NCI-H345 treated with DMSO at 0.1 percent for 48 hours (cell line): ENCODE results near the gene WRAP53.

Experiments
- DNase-seq: peaks from one replicate; lab custom pipeline; 2025; ENCODE audit not compliant: unreplicated experiment; lab: John Stamatoyannopoulos, UW

The WRAP53 gene

DNA sequence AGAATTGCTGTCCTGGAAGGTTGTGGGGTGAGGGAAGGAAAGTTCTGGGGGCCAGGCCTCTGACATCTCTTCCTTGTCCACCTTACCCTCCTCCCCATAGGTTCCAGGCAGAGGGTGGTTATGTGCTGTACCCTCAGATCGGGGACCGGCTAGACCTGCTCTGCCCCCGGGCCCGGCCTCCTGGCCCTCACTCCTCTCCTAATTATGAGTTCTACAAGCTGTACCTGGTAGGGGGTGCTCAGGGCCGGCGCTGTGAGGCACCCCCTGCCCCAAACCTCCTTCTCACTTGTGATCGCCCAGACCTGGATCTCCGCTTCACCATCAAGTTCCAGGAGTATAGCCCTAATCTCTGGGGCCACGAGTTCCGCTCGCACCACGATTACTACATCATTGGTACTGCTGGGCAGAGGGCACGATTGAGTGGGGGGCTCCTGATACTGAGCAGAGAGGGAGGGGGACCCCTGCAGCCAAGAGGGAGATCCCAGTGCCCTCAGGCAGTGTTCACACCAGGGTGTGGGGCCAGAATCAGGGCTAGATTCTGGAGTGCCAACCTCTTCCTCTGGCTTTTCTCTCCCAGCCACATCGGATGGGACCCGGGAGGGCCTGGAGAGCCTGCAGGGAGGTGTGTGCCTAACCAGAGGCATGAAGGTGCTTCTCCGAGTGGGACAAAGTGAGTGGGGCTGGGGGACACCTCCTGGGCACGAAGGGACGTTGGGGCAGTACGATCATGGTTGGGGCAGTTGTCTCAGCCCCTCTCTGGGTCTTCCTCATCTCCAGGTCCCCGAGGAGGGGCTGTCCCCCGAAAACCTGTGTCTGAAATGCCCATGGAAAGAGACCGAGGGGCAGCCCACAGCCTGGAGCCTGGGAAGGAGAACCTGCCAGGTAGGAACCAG is 19.8 kb downstream of the WRAP53 start:
- DNase-seq, result no peak

DNA sequence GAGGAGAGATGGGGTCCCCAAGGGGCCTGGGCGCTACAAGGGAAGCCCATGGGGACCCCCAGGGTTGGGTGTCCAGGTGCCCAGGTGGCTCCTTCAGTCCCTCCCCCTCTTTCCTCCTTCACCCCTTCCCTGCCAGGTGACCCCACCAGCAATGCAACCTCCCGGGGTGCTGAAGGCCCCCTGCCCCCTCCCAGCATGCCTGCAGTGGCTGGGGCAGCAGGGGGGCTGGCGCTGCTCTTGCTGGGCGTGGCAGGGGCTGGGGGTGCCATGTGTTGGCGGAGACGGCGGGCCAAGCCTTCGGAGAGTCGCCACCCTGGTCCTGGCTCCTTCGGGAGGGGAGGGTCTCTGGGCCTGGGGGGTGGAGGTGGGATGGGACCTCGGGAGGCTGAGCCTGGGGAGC is 20.8 kb downstream of the WRAP53 start:
- no peak for DNase-seq

DNA sequence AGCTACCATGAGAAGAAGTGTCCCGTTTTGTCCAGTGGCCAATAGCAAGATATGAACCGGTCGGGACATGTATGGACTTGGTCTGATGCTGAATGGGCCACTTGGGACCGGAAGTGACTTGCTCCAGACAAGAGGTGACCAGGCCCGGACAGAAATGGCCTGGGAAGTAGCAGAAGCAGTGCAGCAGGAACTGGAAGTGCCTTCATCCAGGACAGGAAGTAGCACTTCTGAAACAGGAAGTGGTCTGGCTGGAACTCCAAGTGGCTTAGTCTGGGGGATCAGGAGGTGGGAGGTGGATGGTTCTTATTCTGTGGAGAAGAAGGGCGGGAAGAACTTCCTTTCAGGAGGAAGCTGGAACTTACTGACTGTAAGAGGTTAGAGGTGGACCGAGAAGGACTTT is 22.0 kb downstream of the WRAP53 start:
- no peak for DNase-seq

DNA sequence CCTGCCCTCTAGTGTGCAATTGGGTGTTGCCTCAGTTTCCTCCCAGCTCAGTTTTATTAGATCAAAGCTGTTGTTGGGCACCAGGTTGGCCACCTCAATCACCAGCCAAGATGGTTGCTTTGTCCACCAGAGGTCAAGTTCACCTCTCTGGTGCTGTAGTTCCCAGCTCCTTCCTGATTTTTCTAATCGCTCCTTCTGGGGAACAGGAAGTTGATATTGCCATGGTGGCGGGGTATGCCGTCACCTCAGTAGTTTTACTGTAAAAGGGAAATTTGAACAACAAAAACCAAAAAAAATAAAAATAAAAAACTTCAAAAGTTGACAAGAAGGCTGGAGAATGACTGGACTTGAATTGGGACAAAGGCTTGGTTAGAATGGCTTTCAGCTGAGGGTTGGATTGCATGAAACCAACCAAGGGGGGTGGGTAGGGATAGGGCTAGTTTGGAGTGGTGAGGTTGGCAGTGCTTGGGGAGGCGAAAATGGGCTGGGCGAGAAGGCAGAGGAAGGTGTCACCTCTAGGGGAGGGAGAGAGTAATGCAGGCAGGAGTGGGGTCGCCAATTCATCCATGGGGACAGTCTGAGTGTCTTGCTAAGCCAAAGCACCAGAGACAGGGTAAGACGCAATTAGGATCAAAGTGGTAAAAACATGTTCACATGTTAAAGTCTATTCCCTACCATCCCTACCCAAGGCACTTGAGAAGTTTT is 22.9 kb downstream of the WRAP53 start:
- no peak for DNase-seq

DNA sequence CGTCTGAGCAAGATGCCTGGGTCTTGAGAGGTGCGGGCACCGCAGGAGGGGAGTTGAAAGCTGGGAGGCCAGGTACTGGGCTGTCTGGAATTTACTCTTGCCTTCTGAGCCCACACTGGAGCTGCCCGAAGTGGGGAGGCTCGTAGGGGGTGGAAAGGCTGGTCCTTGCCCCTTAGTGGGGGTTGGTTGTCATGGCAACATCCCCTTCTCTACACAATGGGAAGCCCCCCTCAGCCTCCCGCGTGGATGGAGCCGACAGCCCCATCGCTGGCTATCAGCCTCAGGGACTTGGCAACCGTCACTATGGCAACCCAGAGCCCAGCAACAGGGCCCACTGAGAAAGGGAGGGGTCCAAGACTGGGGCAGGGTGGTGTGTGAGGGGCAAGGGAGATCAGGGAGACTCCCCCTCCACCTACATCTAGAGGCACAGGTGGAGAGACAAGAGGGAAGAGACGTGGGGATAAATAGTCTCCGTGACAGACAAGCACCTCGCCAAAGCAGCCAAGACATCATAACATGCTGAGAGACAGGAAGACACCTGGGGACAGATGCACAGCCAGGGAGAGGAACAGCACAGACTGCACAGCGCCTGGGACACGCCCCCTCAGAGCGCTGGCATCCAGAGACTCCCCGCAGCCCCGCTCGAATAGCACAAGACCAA is 24.0 kb downstream of the WRAP53 start:
- no peak for DNase-seq

DNA sequence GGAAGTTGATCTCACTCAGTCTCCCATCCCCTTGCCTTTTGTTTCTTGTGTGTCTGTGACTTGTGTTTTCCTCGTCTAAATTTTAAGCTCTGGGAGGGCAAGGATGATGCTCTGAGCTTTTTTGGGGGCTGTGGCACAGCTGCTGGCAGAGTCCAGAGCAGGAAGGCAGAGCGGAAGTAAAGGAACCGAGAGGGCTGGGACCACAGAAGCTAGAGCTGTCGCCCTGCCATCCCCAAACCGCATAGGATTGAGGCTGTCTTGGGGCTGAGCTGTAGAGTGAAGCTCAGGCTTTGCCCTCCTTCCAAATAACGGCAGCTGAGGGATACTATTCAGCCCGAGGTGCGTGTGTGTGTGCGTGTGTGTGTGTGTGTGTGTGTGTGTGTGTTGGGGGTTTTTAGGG is 25.5 kb downstream of the WRAP53 start:
- DNase-seq, result no peak

DNA sequence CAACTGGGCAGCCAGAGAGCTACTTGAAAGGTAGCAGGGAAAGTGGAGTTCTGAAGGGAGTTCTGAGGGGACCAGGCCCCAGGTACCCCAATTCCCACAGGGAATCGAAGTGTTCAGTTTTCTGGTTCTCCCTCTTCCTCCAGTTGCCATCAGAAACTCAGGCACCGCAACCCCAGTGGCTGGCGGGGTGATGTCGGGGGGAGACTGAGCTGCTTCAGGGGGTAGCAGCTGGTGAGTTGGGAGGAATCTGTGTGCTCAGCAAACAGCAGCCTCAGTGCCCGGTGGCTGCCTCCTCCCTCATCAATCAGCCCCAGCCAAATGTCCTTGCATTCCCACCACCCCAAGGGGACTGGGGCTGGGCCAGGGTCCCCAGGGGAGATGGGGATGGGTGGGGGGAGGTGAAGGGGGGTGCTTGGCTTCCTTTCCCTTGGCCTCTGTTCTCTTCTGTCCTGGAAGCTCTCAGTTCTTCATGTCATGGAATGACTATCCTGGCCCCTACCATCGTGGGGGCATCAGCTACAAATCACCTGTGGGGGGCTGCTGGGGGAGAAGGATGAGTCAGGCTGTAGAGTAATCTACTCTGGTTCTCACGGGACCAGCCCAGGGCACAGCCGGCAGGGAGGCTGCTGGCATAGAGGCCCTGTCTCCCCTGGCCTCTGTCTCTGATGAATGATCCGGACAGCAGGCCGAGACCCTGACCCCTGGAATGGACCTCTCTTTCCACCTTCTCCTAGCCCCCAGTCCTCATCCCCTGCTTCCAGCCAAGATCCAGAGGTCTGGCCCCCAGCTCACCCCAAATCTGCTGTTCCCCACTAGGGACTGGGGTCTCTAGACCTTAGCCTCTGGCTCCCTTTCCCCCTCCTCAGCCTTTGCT is 26.7 kb downstream of the WRAP53 start:
- no peak for DNase-seq

DNA sequence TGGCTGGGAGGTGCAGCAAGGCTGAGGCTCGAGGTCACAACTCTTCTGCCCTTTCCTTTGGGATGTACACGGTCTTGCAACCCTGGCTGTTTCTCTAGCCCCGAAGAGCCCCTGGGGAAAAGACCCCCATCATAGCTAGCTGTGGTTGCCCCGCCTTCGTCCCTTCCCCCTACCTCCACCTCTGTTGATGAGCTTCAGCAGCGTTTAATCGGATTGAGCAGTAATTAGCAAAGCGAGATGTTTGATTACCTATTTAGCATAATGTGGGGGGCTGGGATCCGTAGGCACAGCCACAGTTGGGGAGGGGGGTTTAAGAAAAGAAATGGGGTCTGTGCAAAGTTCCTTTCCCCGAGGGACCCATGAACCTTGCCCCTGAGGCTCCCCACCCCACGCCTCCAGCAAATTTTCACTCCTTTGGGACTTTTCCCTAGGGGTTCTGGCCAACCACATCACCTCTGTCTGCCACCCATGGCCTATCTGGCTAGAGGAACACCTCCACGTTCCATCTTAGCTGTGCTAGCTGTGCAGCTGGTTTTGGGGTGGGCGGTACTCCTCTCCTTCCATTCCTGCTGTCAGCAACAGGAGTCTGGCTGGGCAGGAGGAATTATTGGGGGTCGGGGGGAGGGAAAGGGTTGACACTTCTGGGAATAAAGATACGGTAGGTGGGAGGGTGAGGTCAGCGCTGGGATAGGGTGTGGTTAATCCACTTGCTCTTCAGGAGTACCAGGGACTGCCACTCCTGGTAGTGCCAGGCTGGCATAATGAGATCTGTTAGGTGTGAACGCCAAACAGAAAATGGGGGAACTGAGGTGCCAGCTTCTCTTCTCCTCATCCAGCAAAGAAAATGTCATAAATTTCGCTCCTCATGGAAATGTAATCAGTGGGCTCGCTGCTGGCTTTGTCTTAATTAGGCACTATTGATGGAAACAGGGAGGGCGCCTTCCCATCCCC is 27.9 kb downstream of the WRAP53 start:
- DNase-seq, result no peak

DNA sequence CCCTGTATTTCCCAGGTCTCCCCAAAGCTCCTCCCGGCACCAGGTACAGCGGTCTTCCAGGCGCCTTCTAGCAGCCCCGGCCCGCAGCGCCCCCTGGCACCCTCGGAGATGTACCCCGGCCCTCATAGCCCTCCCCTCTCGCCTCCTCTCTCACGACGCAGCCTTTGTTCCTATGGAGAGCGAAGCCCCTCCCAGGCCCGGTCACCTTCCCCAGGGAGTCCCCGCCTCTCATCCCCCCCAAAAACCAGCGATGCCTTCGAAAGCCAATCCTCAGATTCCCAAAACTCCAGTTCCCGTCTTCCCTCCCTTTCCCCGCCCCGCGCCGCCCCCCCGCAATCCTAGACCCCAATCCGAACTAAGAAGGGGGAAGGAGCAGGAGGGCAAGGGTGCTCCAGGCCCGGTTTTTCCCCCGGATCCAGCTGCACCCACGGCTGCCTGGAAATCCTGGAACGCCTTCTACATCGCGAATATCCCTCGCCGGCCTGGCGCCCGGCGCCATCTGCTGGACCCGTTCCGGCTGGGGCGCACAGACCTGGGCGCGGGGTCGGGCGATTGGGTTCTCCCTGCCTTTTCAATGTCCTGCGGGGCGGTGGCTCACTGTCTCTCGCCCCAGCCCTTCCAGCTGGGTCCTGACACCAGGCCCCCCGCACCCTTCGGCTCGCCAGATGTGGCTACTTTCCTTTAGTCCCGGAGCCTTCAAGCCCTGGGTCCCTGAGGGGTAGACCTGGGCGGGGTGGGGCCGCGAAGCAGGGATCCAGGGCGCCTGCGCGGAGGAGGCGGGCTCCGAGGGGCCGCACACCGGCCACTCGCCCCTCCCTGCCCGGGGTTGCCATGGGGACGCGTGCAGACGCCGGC is 28.9 kb downstream of the WRAP53 start, which contains the start of gene DNAH2:
TSS of gene DNAH2 (plus strand) at position 844 of the 855 bp plus-strand sequence. CDS start 1,991 bp downstream, outside the sequence.
- DNase-seq, result peak; percentile 65

DNA sequence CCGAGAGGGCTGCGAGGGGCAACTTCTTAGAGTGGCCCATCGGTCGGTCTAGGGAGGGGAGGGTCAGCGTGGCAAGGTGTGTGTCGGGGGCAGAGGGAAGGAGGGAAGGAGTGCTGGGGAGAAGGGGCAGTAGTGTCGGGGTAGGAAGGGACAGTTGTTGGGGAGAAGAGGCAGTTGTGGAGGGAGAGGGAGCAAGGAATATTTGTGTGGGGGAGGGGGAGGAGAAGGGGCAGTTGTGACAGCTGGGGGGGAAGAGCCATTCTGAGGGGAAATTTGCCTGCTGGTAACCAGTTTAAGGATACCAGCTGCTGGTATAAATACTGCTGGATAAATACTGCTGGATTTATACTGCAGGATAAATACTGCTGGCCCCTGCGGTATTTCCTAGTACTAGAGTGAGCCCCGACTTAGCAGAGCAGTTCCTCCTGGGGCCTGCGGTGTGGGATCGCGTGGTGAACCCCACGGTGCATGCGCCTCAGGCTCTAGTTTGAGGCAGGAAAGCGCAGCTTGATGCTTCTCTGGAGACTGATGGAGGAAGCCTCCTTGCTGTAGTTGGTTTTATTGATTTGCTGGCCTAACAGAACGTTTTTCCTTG is 29.6 kb downstream of the WRAP53 start:
- no peak for DNase-seq

DNA sequence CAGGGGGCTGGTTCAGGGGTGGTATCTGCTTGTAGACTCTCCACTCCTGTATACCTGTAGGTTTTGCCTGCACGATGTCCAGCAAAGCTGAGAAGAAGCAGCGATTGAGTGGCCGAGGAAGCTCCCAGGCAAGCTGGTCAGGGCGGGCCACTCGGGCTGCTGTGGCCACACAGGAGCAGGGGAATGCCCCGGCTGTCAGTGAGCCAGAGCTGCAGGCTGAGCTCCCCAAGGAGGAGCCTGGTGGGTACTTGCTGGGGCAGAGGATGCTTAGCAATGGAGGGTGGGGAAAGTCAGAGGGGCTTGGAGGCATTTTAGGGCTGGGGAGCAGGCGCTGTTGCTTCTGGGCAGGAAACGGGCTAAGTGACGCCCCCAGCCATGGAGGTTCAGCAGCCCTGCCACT is 31.4 kb downstream of the WRAP53 start:
- no peak for DNase-seq

DNA sequence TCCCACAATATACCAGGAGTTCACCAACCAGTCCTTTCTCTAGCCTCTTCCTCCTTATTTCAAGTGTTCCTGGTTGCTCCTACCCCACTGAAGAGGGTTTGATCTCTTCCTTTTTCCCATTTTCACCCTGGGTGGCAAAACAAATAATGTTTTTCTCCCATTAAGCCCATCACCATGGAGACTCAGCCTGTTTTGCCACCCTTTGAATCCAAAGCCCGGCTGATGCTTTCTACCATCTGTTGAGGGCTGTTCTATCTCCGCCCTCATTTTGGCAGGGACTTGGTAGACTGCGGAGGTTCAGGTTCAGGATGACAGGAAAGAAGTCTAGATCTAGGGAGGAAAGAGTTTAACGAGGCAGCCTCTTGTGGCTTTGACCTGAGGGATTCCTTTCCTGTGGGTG is 31.8 kb downstream of the WRAP53 start:
- no peak for DNase-seq

DNA sequence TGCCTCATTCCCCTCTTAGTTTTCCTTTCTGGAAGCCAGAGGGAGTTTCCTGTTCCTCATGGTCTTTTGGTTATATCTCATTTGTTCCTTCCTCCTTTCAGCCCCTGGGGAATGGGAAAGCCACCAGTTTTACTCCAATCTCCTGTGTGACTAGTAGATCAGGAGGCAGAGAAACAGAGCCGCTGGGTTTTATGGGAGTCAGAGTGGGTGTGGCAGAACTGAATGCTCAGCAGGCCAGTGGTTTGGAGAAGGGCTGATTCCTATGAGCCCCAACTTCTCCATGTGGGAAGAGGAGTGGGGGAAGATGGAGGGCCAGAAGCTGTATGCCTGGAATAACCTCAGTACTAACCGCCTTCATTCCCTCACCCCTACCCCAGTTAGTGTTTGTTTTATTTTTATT is 33.3 kb downstream of the WRAP53 start:
- DNase-seq, result no peak

DNA sequence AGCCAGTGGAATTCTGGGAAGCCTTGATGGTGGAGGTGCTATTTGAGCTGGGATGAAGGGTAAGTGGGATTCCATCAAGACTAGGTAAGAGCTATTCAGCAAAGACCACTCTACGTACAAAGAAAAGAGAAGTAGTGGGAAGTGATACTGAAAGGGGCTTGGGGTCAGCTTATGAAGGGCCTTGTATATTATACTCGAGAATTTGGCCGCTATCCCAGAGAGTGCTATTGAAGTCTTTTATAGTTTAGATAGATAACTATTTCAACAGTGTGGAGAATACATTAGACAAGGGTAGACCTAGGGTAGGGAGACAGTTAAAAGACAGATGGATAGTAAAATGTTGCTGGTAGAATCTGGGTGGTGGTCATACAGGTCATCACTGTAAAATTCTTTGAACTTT is 39.6 kb downstream of the WRAP53 start:
- no peak for DNase-seq

DNA sequence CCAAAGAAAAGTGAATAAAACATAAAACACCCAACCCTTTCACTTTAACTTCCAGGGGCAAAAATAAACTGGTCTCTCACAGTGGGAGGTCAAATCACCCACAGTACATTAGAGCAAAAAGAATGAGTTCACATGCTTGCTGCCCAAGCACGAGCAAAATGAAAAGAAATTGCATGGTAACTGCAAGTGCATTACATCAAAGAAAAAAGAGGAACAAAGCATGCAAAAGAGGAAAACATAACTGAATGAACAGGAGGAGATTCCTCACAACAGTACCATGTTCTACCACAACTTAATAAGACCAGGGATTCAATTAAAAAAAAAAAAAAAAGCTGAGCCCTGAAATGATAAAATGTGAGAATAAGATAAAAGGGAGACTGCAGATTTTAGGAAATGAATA is 41.5 kb downstream of the WRAP53 start:
- DNase-seq, result no peak

DNA sequence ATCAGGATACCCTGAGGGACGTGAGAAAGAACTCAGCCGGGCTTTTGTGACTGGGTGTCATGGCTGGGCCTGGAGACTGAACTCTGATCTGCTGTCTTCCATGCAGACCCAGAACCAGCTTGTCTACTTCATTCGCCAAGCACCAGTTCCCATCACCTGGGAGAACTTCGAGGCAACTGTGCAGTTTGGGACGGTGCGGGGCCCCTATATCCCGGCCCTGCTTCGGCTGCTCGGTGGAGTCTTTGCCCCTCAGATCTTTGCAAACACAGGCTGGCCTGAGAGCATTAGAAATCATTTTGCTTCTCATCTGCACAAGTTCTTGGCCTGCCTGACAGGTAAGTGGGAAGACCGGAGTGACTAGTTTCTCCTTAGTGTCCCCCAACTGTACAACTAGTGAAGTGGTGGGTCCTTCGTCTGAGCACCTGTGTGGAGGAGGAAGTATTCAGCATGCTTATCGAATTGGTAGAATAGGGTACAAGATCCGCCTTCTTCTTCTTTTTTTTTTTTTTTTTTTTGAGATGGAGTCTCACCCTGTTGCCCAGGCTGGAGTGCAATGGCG is 44.8 kb downstream of the WRAP53 start:
- DNase-seq, result no peak

DNA sequence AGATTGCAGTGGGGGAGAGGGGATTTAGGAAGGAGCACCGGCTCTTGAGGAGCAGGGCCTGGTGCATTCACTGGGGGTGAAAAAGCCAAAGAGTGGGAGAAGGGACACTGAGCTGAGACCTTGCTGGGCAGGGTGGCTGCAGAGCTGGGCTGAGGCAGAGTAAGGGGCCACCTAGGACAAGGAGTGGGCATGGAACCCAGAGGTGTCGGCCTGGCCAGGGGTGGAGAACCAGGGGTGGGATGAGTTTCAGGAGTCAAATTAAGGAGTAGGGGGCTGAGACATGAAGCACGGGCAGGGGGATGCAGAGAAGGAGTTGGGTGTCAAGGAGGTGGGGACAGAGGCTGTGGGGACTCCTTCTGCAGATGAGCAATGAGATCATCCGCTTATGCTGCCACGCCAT is 49.3 kb downstream of the WRAP53 start:
- no peak for DNase-seq

DNA sequence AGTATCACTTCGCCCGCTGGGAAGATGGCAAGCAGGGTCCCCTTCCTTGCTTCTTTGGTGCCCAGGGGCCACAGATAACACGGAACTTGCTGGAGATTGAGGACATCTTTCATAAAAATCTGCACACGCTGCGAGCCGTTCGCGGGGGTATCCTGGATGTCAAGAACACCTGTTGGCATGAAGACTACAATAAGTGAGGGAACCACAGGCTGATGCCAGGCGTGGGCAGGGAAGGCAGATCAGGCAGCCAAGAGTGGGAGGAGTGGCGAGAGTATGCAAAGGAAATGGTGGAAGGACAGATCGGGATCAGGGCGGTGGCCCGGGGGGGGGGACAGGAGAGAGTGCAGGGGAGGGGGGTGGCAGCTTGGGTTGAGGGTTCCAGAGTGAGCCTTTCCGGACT is 51.5 kb downstream of the WRAP53 start:
- DNase-seq, result no peak
